Neuron (in vitro differentiated cells): ENCODE measurements around the gene RALGPS1.

Source experiments
- H2AFZ ChIP-seq: one replicate; pipeline ENCODE4 v1.6.1; 2013; ENCODE audit warnings: low read depth, mild to moderate bottlenecking, inconsistent platforms, low read length, moderate library complexity
- H3K27me3 ChIP-seq: one replicate; pipeline ENCODE4 v1.6.1; 2013; ENCODE audit warnings: low read length; ENCODE audit not compliant: insufficient read depth
- H3K36me3 ChIP-seq: one replicate; pipeline ENCODE4 v1.6.1; 2013; ENCODE audit warnings: low read length; ENCODE audit not compliant: insufficient read depth
- H3K4me1 ChIP-seq: one replicate; pipeline ENCODE4 v1.6.1; 2013; ENCODE audit warnings: low read length; ENCODE audit not compliant: insufficient read depth
- H3K4me3 ChIP-seq: 2 replicates; pipeline ENCODE4 v1.5.1; 2013; ENCODE audit warnings: mild to moderate bottlenecking, low read length, moderate library complexity
- H3K9me3 ChIP-seq: one replicate; pipeline ENCODE4 v1.6.1; 2013; ENCODE audit warnings: low read length

RALGPS1 gene

DNA sequence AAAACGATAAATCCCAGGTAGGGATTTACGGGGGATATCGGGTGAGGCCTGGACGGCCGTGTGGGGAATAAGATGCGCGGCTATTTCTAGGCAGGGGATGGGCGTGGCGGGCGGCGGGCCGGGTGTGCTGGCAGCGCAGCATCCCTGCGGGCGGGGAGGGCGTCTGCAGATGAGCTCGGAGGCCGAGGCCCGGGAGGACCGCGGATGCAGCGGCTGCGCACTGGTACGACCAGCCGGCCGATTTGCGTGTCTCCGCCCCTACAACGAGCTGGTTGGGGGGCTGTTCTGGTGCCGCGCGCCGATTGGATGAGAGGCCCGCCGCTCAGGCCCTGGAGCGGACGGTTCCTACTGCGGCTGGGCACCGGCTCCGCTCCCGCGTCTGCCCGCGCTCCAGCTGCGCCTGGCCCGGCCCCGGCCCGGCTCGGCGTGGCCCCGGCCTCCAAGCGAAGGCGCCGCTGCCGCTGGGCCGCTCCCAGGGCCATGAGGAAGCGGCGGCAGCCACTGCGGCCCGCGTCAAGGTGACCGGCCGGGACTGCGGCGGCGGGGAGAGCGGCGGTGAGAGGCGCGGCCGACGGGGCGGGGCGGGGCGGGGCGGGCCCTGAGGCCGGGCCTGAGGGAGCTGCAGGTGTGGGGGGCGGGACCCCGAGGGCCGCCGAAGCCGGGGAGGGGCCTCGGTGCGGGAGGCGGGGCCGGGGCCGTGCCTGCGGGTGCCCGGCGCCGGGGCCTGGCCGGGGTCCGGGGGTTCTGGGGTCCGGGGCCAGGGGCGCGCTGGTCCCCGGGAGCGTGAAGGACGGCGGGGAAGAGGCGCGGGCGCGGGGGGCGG is at the start of gene RALGPS1:
Gene RALGPS1, plus strand, starts transcription at position 325 of the 823 bp plus-strand sequence. CDS start 47,508 bp downstream, outside the sequence.
- H3K9me3 ChIP-seq: no peaks in the 10 kb centered on the region
- no peak within 1 kb of the TSS for H2AFZ ChIP-seq
- H3K36me3 ChIP-seq: no peaks in the 10 kb centered on the region
- no peaks in the 10 kb centered on the region for H3K27me3 ChIP-seq
- peaks cover 14% of the 10 kb centered on the region for H3K4me1 ChIP-seq
- peak within 1 kb of the TSS; percentile 63 for H3K4me3 ChIP-seq

- Histone ChIP-seq H3K4me1 (no peaks in the 10 kb centered on the region), H3K27me3 (no peaks in the 10 kb centered on the region), H3K9me3 (peaks cover 3% of the 10 kb centered on the region), H3K4me3 (no peak overlapping the region), H2AFZ (no peak overlapping the region), H3K36me3 (peaks cover 15% of the 10 kb centered on the region)
These were observed 45.2 kb upstream of the RALGPS1 start for GRCh38 chr9:126869368-126869767.

DNA sequence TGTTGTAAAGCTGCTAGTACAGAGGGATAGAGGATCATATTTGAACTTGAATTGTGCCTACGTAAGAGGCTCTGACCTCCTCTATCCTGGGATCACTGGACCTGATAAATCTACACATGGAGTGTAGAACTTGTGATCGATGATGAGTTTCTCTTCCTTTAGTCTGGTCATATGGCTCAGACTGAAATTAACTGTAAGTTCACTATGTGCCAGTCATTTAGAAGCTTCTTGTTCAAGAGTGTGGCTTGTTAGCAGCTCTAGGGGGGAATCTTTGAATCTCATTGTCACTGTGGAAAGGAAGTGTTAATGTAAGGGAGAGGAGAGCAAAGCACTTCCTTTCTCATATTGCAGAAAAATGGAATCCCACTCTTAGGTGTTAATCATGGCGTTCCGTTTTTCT is 42.1 kb upstream of the RALGPS1 start:
- no peaks in the 10 kb centered on the region for H3K4me1 ChIP-seq
- H3K27me3 ChIP-seq: no peaks in the 10 kb centered on the region
- no peak overlapping the region for H2AFZ ChIP-seq
- H3K36me3 ChIP-seq: no peaks in the 10 kb centered on the region
- H3K9me3 ChIP-seq: peaks cover 3% of the 10 kb centered on the region
- no peak overlapping the region for H3K4me3 ChIP-seq

GRCh38 chr9:126874546-126875314 is 39.9 kb upstream of the RALGPS1 start:
- Histone ChIP-seq H3K27me3 (no peaks in the 10 kb centered on the region), H3K36me3 (peaks cover 6% of the 10 kb centered on the region), H3K4me1 (no peaks in the 10 kb centered on the region), H2AFZ (no peak overlapping the region), H3K4me3 (no peak overlapping the region), H3K9me3 (no peaks in the 10 kb centered on the region)

DNA sequence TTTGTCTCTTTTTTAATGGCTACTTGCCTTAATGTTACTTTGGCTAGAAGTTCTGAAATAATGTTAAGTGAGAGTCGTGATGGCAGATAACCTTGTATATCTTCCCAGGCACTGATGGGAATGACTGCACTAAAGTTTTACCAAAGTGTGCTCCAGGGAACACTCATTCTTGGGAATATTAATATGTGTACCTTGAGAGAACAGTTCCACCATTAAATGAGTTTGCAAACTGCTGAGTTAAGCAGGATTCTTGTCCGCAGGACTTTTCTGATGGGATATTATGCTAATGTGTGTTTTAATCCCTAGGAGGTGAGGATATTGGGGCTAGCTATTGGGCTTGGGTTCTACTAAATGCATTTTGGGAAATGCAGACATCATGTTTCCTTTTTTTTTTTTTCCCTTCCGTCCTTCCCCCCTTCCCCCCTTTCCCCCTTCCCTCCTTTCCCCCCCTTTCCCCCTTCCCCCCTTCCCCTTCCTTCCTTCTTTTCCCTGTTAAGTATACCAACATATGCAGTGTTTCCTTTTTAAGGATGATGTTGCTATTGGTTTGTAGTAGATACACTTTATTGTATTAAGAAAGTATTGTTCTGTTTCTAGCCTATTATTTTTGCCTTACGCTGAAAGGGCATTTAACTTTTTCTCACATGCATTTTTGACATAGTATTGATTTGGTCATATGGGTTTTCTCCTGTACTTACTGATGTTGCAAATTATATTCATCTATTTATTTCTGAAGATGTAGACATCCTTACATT is 38.6 kb upstream of the RALGPS1 start:
- Histone ChIP-seq H3K4me1 (no peaks in the 10 kb centered on the region), H3K36me3 (peaks cover 18% of the 10 kb centered on the region), H3K27me3 (no peaks in the 10 kb centered on the region), H3K4me3 (no peak overlapping the region), H3K9me3 (peaks cover 2% of the 10 kb centered on the region), H2AFZ (no peak overlapping the region)

DNA sequence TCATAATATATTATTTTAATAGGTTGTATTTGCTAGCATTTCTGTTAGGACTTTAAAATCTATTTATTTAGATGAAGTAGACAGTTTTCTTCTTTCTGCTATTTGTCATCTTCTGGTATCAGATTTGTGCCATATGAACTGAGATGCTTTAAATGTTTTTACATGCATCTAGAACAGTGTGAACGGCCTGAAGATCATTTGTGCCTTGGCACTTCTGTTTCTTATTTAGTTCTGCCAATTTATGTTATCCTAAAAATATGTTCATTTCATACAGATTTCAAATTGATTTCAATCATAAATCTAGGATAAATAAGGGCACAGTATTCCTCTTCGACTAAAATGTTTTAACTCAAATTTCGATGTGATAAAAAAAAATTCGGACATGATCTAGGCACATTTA is 38.1 kb upstream of the RALGPS1 start:
- Histone ChIP-seq H3K4me1 (no peaks in the 10 kb centered on the region), H3K36me3 (peaks cover 23% of the 10 kb centered on the region)

DNA sequence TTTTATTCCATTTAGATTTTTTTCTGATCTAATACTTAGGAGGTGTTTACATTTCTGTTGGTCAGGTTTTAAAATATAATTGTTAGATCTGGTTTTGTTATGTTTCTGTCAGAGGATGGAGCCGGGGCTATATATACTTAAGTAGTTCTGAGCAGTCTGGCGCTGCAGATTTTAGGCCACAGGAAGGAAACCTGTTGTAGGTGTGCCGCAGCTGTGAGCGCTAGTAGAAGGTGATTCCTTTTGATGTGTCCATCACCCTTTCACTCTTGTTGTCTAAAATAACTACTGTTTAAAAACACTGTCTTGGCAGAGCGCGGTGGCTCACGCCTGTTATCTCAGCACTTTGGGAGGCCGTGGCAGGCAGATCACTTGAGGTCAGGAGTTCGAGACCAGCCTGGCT is 37.2 kb upstream of the RALGPS1 start:
- H2AFZ ChIP-seq: no peak overlapping the region
- H3K4me1 ChIP-seq: no peaks in the 10 kb centered on the region
- peaks cover 26% of the 10 kb centered on the region for H3K36me3 ChIP-seq
- H3K4me3 ChIP-seq: no peak overlapping the region
- H3K27me3 ChIP-seq: no peaks in the 10 kb centered on the region
- peaks cover 2% of the 10 kb centered on the region for H3K9me3 ChIP-seq

More for the DNA sequence above, 38.1 kb upstream of the RALGPS1 start:
- no peaks in the 10 kb centered on the region for H3K27me3 ChIP-seq
- H2AFZ ChIP-seq: no peak overlapping the region
- peaks cover 2% of the 10 kb centered on the region for H3K9me3 ChIP-seq
- H3K4me3 ChIP-seq: no peak overlapping the region

- Histone ChIP-seq H3K36me3 (peaks cover 26% of the 10 kb centered on the region), H3K4me1 (no peaks in the 10 kb centered on the region), H3K4me3 (no peak overlapping the region)
These were observed 35.3 kb upstream of the RALGPS1 start for GRCh38 chr9:126879288-126879687.

GRCh38 chr9:126880226-126880946 is 34.2 kb upstream of the RALGPS1 start:
- peaks cover 2% of the 10 kb centered on the region for H3K9me3 ChIP-seq
- H3K27me3 ChIP-seq: no peaks in the 10 kb centered on the region
- H3K4me1 ChIP-seq: peaks cover 3% of the 10 kb centered on the region
- no peak overlapping the region for H3K4me3 ChIP-seq
- peaks cover 26% of the 10 kb centered on the region for H3K36me3 ChIP-seq
- H2AFZ ChIP-seq: no peak overlapping the region

More at GRCh38 chr9:126879288-126879687, 35.3 kb upstream of the RALGPS1 start:
- H3K9me3 ChIP-seq: peaks cover 2% of the 10 kb centered on the region
- no peaks in the 10 kb centered on the region for H3K27me3 ChIP-seq
- H2AFZ ChIP-seq: no peak overlapping the region

- Histone ChIP-seq H3K36me3 (peaks cover 26% of the 10 kb centered on the region), H3K4me1 (peaks cover 3% of the 10 kb centered on the region)
These were observed 33.6 kb upstream of the RALGPS1 start for GRCh38 chr9:126880947-126881332.

DNA sequence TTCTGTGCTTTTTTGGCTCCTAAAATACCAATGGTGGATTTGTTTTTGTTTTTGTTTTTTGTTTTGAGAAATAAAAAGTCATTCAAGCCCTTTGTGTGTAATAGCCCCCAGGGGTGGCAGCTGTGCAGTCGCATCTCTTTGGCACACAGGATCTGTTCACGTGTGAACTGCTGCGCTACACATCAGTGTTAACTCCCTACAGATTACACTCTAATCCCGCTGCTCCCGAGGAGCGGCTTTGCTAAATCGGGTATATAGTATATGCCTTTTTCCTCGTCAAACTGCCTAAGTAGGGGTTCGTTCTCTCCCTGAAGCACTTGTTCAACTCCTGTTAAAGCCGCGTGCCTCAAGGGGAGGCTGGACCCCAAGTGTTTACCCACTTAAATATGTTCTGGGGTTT is 31.8 kb upstream of the RALGPS1 start:
- peaks cover 26% of the 10 kb centered on the region for H3K36me3 ChIP-seq
- no peaks in the 10 kb centered on the region for H3K27me3 ChIP-seq
- no peak overlapping the region for H3K4me3 ChIP-seq
- peaks cover 3% of the 10 kb centered on the region for H3K4me1 ChIP-seq
- no peak overlapping the region for H2AFZ ChIP-seq
- H3K9me3 ChIP-seq: peaks cover 2% of the 10 kb centered on the region

More at GRCh38 chr9:126880947-126881332, 33.6 kb upstream of the RALGPS1 start:
- Histone ChIP-seq H3K27me3 (no peaks in the 10 kb centered on the region), H3K9me3 (peaks cover 2% of the 10 kb centered on the region), H3K4me3 (no peak overlapping the region), H2AFZ (no peak overlapping the region)

DNA sequence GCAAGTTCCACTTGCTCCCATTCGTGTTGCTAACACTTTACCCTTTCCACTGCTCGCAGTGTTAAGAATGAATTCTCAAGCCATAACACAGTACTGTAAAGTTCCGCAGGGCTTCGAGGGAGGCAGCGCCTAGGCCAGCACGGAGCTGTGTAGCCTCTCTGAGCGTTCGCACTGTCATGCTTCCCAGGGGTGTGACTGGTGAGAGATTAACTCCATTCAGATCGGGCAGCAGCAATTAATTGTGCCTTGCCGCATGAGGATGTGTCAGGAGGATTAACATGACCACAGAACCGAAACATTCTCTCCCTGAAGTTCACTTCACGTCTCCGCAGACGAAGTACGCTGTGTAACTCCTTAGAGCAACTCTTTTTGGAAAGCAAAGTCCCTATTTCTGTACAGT is 30.9 kb upstream of the RALGPS1 start:
- Histone ChIP-seq H3K9me3 (peaks cover 2% of the 10 kb centered on the region), H2AFZ (no peak overlapping the region), H3K27me3 (no peaks in the 10 kb centered on the region), H3K36me3 (peaks cover 26% of the 10 kb centered on the region), H3K4me3 (no peak overlapping the region), H3K4me1 (peaks cover 3% of the 10 kb centered on the region)
